Naive thymus-derived CD8-positive, alpha-beta T cell (primary cell): Measurements from ENCODE around the gene PHRF1. TPM values are rescaled to one million over a fixed set of nuclear protein-coding genes. Genes with fewer than 3 reads are reported as not detected.

Experiments
- microRNA-seq: library from miRNA; unstranded; fragments of <30 nt; microRNA quantifications from one replicate; pipeline ENCODE4 v1.2.0, GENCODE V29; 2022; ENCODE audit warnings: borderline microRNAs expressed
- polyA plus RNA-seq, 3 donors: library from polyadenylated mRNA; unstranded; fragments of 300-500 nt; fragmentation: Illumina TruSeq; gene quantifications; one replicate each; pipeline ENCODE4 v1.2.3, GENCODE V29; 2021
- total RNA-seq, 8 experiments: library from RNA in 2 of 8; stranded (reverse) in 2 of 8; gene quantifications; one replicate each; pipeline ENCODE4 v1.2.3 and lab custom pipeline; 2021 to 2026

PHRF1 gene
- total and polyA plus RNA-seq, 5 experiments from 2014 or later, result 3.5 to 54.7 (median 19.8) TPM

Small RNAs within 50 kb of the gene (microRNA-seq; reads per million reads assigned to microRNA genes)
- 65.4 reads per million, percentile 58 among the genes with 10 or more reads in this experiment for gene MIR210

Other genes with a start within 250 kb of the PHRF1 start
- under 1 TPM; 0.16 to 0.39 TPM for gene B4GALNT4, start 207.0 kb upstream of the PHRF1 start, total RNA-seq
- gene B4GALNT4, start 207.0 kb upstream of the PHRF1 start, polyA plus RNA-seq, result 1 to 10 TPM in 1 of 3 donors, not detected in 2; 1.3 TPM
- gene PKP3, start 182.3 kb upstream of the PHRF1 start, total RNA-seq, result under 1 TPM; 0.16 to 0.29 TPM
- gene PKP3, start 182.3 kb upstream of the PHRF1 start, polyA plus RNA-seq, result under 1 TPM in 2 of 3 donors, not detected in 1; 0.15 to 0.47 TPM
- 100 to 1,000 TPM; 332 to 337 TPM for gene SIGIRR, start 161.5 kb upstream of the PHRF1 start, total RNA-seq
- gene SIGIRR, start 161.5 kb upstream of the PHRF1 start, polyA plus RNA-seq, result 100 to 1,000 TPM; 195 to 233 (median 206) TPM
- gene ANO9, start 134.5 kb upstream of the PHRF1 start, total RNA-seq, result 10 to 100 TPM; 70.1 to 78.6 TPM
- 1 to 10 TPM; 4.8 to 8.6 (median 7.3) TPM for gene ANO9, start 134.5 kb upstream of the PHRF1 start, polyA plus RNA-seq
- gene PTDSS2, start 126.2 kb upstream of the PHRF1 start, total RNA-seq, result 10 to 100 TPM; 25.9 to 30.2 TPM
- 10 to 100 TPM in 2 of 3 donors, 1 to 10 TPM in 1; 9.0 to 13.0 (median 11.6) TPM for gene PTDSS2, start 126.2 kb upstream of the PHRF1 start, polyA plus RNA-seq
- 100 to 1,000 TPM; 102 to 107 TPM for gene RNH1, start 69.2 kb upstream of the PHRF1 start, total RNA-seq
- 100 to 1,000 TPM; 152 to 198 (median 170) TPM for gene RNH1, start 69.2 kb upstream of the PHRF1 start, polyA plus RNA-seq
- 10 to 100 TPM; 36.2 to 40.7 TPM for gene HRAS, start 40.9 kb upstream of the PHRF1 start, total RNA-seq
- gene HRAS, start 40.9 kb upstream of the PHRF1 start, polyA plus RNA-seq, result 10 to 100 TPM in 2 of 3 donors, 1 to 10 TPM in 1; 8.6 to 26.7 (median 15.3) TPM
- gene LRRC56, start 38.9 kb upstream of the PHRF1 start, total RNA-seq, result 1 to 10 TPM; 4.4 to 5.2 TPM
- 1 to 10 TPM in 1 of 3 donors, under 1 TPM in 2; 0.32 to 1.1 (median 0.44) TPM for gene LRRC56, start 38.9 kb upstream of the PHRF1 start, polyA plus RNA-seq
- gene LMNTD2, start 15.7 kb upstream of the PHRF1 start, total RNA-seq, result 1 to 10 TPM; 6.5 to 7.2 TPM
- 1 to 10 TPM in 1 of 3 donors, under 1 TPM in 2; 0.96 to 1.9 (median 0.99) TPM for gene LMNTD2, start 15.7 kb upstream of the PHRF1 start, polyA plus RNA-seq
- gene RASSF7, start 15.5 kb upstream of the PHRF1 start, total RNA-seq, result 10 to 100 TPM; 33.7 to 37.6 TPM
- gene RASSF7, start 15.5 kb upstream of the PHRF1 start, polyA plus RNA-seq, result 10 to 100 TPM; 22.5 to 32.3 (median 24.2) TPM
- 10 to 100 TPM; 55.0 to 55.2 TPM for gene IRF7, start 39.5 kb downstream of the PHRF1 start, total RNA-seq
- gene IRF7, start 39.5 kb downstream of the PHRF1 start, polyA plus RNA-seq, result 10 to 100 TPM; 19.8 to 38.6 (median 25.3) TPM
- gene CDHR5, start 48.5 kb downstream of the PHRF1 start, total RNA-seq, result not detected
- not detected for gene CDHR5, start 48.5 kb downstream of the PHRF1 start, polyA plus RNA-seq
- not detected for gene SCT, start 50.7 kb downstream of the PHRF1 start, total RNA-seq
- not detected for gene SCT, start 50.7 kb downstream of the PHRF1 start, polyA plus RNA-seq
- 1 to 10 TPM; 1.2 to 1.4 TPM for gene DRD4, start 60.8 kb downstream of the PHRF1 start, total RNA-seq
- gene DRD4, start 60.8 kb downstream of the PHRF1 start, polyA plus RNA-seq, result not detected
- 10 to 100 TPM; 46.5 to 51.0 TPM for gene DEAF1, start 118.8 kb downstream of the PHRF1 start, total RNA-seq
- 10 to 100 TPM; 27.0 to 58.2 (median 27.9) TPM for gene DEAF1, start 118.8 kb downstream of the PHRF1 start, polyA plus RNA-seq
- gene TMEM80, start 119.3 kb downstream of the PHRF1 start, total RNA-seq, result 10 to 100 TPM; 46.0 to 49.2 TPM
- gene TMEM80, start 119.3 kb downstream of the PHRF1 start, polyA plus RNA-seq, result 10 to 100 TPM; 22.2 to 44.6 (median 32.4) TPM
- gene EPS8L2, start 129.8 kb downstream of the PHRF1 start, total RNA-seq, result 1 to 10 TPM; 8.2 to 9.7 TPM
- 10 to 100 TPM in 2 of 3 donors, 1 to 10 TPM in 1; 9.6 to 20.4 (median 14.8) TPM for gene EPS8L2, start 129.8 kb downstream of the PHRF1 start, polyA plus RNA-seq
- 100 to 1,000 TPM; 120 to 124 TPM for gene TALDO1, start 171.0 kb downstream of the PHRF1 start, total RNA-seq
- 100 to 1,000 TPM; 160 to 173 (median 166) TPM for gene TALDO1, start 171.0 kb downstream of the PHRF1 start, polyA plus RNA-seq
- 10 to 100 TPM; 57.0 to 65.6 TPM for gene GATD1, start 201.0 kb downstream of the PHRF1 start, total RNA-seq
- gene GATD1, start 201.0 kb downstream of the PHRF1 start, polyA plus RNA-seq, result 10 to 100 TPM in 2 of 3 donors, 1 to 10 TPM in 1; 7.2 to 20.7 (median 12.8) TPM
- gene CEND1, start 213.6 kb downstream of the PHRF1 start, total RNA-seq, result not detected
- not detected for gene CEND1, start 213.6 kb downstream of the PHRF1 start, polyA plus RNA-seq
- gene SLC25A22, start 221.8 kb downstream of the PHRF1 start, total RNA-seq, result 10 to 100 TPM; 18.1 to 19.2 TPM
- gene SLC25A22, start 221.8 kb downstream of the PHRF1 start, polyA plus RNA-seq, result 10 to 100 TPM in 1 of 3 donors, 1 to 10 TPM in 2; 6.4 to 16.4 (median 6.5) TPM
- 10 to 100 TPM; 37.7 to 40.7 TPM for gene PIDD1, start 228.8 kb downstream of the PHRF1 start, total RNA-seq
- 1 to 10 TPM; 2.5 to 6.6 (median 4.1) TPM for gene PIDD1, start 228.8 kb downstream of the PHRF1 start, polyA plus RNA-seq
- gene RPLP2, start 233.5 kb downstream of the PHRF1 start, total RNA-seq, result 1,000 to 10,000 TPM; 5,498 to 5,522 TPM
- gene RPLP2, start 233.5 kb downstream of the PHRF1 start, polyA plus RNA-seq, result 1,000 to 10,000 TPM; 4,080 to 5,338 (median 4,376) TPM
- gene PNPLA2, start 242.4 kb downstream of the PHRF1 start, total RNA-seq, result 100 to 1,000 TPM; 248 to 251 TPM
- 10 to 100 TPM; 20.5 to 42.7 (median 31.5) TPM for gene PNPLA2, start 242.4 kb downstream of the PHRF1 start, polyA plus RNA-seq